HCEC 1CT (cell line): ENCODE measurements around the gene SPATA3.

Experiments used
- DNase-seq: peaks from one replicate; pipeline ENCODE4 v3.0.0-alpha.2; 2017

SPATA3 gene

GRCh38 chr2:231032575-231033140 is 36.7 kb downstream of the SPATA3 start:
- no peak for DNase-seq

- no peak for DNase-seq
Observed at GRCh38 chr2:231033147-231034132, 37.5 kb downstream of the SPATA3 start.

GRCh38 chr2:231034291-231034882 is 38.5 kb downstream of the SPATA3 start:
- DNase-seq, result no peak

GRCh38 chr2:231036131-231036530 is 40.2 kb downstream of the SPATA3 start:
- DNase-seq, result no peak

DNA sequence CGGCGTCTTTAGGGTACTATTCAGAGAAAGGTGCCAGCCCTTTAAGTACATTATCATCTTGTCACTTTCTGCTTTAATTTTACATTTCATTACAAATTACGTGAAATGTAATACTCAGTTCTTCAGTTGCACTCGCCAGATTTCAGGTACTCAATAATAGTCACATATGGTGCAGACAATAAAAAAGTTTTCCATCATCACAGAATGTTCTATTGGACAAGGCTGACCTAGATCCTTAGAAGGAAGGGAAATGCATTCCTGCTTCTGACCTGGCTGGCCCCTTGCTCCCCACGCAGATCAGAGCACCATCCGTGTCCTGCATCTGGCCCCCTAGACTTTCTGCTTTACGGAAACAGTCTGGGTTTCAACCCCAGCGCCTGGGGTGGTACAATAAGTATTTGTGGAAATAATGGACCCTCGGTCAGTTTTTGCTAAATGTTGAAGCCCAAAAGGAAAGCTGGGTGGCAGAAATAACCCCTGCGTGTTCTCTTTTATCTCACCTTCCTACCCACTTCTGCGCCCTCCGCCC is 40.7 kb downstream of the SPATA3 start:
- DNase-seq, result no peak

- DNase-seq, result no peak
Observed at GRCh38 chr2:231037202-231037730, 41.3 kb downstream of the SPATA3 start, which contains the start of gene C2orf72. C2orf72 (plus strand) TSS chr2:231037523; CDS start chr2:231037566, 43 bp downstream.

DNA sequence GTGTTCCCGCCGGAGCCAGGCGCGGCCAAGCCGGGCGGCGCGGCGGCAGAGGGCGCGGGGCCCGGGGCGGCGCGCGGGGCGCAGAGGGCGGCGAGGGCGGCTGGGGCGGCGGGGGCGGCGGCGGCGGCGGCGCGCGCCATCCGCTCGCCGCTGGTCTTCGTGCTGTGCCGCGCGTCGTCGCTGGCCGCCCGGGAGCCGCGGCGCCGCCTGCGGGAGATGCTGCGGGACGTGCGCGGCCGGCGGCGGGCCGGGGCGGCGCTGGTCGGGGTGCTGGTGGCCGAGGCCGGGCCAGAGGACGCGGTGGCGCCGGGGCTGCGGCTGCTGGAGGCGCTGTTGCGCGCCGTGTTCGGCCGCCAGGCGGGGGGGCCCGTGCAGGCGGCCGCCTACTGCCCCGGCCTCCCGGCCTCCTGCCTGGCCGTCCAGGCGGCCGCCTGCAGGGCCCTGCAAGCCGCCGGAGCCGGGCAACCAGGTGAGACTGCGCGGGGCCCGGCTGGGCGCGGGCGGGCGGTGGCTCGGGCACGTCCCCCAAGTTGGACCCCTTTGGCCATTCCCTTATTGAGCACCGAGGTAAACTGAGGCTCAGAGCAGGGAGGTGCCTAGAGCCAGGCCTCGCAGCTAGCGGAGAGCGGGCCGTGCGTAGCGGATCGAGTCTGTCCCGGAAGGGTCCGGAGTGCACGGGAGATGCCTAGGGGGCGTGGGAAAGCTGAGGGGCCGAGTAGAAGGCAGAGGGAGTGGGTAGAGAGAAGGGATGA is 42.0 kb downstream of the SPATA3 start:
- no peak for DNase-seq

- DNase-seq, result no peak
Observed at GRCh38 chr2:231038483-231039293, 42.8 kb downstream of the SPATA3 start.

GRCh38 chr2:231039294-231039664 is 43.4 kb downstream of the SPATA3 start:
- no peak for DNase-seq

- no peak for DNase-seq
Observed at GRCh38 chr2:231039821-231040364, 44.0 kb downstream of the SPATA3 start.

DNA sequence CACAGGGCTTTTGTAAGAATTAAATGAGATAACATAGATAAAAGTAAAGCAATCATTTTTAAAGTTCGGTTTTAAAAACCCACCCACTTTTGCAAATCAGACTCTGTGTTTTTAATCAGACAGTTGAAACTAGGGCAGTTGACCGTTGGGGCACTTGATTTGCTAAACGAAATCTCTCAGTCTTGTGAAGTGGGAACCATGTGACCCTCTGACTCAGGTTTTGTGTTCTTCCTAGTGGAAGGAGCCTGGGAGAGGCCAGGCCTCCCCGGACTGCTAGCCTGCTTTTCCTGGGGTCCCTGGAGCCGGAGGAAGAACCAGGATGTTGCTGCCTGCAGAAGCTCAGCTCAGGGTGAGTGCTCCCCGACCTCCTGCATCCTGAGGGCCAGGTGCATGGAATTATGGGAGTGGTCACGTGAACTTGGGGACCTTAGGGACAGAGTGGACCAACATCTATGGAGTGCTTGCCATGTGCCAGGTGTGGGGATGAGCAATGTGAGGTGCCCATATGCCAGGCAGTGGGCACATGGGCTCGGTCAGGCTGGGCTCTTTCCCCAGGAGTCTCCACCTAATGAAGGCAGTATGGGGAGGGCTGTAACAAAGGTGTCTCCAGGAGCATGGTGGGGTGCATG is 45.3 kb downstream of the SPATA3 start:
- no peak for DNase-seq

GRCh38 chr2:231043796-231044195 is 47.9 kb downstream of the SPATA3 start:
- no peak for DNase-seq

DNA sequence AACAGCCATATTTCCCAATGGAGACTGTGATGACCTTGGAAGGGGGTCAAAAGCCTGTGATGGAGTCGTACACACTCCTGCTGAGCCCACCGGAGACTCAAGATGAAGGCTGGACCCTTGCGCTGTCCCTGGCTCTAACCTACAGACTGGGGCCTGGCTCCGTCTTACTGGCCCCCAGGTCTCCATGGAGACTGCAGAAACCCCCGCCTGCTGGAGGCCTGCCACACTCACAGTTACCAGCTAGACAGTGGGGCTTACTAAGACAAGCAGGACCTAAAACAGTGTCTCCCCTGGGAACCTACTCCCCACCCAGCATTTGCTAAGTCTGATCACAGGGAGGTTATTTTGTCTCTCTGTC is 51.0 kb downstream of the SPATA3 start:
- DNase-seq, result no peak

DNA sequence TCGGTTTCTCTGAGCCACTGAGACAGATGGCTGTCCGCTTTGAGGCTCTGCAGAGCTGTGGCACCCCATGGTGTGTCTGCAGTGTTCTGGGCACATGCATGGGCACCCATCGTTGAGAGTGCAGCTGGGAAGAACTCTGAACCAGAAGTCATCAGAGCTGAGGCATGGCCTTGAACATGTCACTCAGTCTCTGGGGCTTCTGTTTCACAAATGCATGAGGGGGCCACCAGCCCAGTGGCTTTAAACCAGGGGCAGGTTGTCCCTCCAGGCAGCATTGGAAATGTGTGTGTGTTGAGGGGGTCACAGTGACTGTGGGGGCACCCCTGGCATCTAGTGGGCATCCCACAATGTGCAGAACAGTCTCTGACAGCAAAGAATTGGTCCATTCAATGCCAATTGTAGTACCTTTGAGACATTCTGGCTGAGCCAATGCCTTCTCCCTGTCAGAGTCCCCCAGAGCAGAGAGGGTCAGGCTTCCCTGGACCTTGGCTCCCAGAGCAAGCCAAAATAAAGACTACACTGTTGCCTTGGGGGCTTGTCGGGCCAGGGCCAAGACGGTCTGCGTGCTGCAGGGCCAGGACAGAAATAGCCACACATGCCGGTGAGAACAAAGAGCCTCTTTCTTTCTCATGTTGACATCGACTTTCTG is 51.5 kb downstream of the SPATA3 start:
- no peak for DNase-seq

GRCh38 chr2:231047923-231048915 is 52.3 kb downstream of the SPATA3 start:
- no peak for DNase-seq

DNA sequence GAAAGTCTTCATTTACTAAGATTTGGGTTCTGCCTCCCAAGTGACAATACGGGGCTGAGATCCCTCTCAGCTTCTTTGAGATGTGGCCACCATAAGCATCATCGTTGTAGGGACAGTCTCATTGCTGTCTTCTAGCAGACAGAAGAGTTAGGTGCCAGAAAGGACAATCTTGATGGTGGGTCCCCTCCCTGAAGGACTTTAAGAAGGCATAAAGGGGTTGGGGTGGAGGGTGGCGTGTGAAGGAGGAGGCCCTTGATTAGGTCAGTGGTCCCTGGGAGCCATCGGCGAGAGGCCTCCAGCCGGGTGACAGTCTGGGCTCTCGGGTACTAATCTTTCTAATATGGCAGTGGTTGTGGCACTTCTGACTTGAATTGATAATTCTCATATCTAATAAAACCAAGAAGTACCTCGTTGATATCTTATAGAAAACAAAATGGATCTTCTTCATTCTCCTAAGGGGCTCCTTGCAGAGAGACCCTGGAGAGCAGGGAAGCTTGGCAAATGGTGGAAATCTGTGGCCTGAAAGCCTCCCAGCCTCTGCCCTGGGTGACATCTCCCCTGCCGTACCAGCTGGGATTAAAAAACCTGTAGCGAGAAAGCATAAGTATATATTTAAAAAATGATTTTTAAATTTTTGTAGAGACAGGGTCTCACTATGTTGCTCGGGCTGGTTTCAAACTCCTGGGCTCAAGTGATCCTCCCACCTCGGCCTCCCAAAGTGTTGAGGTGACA is 53.5 kb downstream of the SPATA3 start:
- no peak for DNase-seq

DNA sequence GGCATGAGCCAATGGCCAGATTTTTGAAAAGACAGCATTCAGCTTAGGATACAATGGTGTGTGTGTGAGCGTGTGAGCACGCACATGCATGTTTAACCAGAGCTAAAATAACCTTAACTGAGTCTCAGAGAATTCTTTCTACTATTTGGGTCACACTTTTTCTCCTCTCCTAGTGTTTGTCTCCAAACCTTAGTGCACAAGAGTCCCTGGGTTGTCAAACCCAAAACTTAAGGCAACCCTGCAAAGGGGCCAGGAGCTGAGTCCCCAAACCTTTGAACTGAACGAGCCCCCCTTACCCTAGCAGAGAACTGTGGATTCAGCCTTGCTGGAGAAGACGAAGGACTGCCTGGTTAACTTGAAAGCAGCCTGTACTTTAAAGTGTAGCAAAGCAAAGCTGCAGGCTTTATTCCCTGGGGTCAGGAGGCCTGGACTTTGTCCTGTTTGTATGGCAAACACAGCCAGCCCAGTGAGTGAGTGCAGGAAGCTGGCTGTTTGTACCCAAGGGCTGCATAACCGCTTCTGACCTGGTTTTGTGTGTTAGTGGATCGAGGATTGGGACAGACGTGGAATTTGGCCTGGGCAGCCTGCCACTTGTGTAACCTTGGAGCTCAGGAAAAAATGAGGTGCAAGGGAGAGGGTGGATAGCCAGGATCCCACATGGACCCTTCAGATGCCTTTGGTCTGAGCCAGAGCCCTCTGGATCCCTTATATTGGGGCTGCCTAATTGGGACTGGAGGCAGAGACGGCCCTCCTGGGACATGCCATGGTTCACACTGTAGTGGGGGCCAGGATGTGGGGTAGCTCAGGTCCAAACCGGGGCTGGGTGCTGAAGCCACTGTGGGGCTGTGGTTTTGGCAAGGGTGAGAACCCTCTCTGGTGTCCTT is 54.3 kb downstream of the SPATA3 start:
- no peak for DNase-seq
